ENCODE results near the gene ETS2.
A peak's percentile ranks its signal among the peaks of the same experiment; 100 is the strongest.

Gene ETS2

GRCh38 chr21:38858026-38858811, 52.5 kb downstream of the ETS2 start:
- TF ChIP-seq CTCF (IDR thresholded peaks at IDR 0.05; ENCODE audit: insufficient read depth, low read depth, low read length, missing control alignments), result no peak

GRCh38 chr21:38858812-38859205, 53.1 kb downstream of the ETS2 start:
- no peak for TF ChIP-seq CTCF (IDR thresholded peaks at IDR 0.05; ENCODE audit: insufficient read depth, low read depth, low read length, missing control alignments)
- no peak overlapping the region for H3K4me3 ChIP-seq (ENCODE audit: low read length)
- DNase-seq (ENCODE audit: low read depth), result no peak

More at GRCh38 chr21:38858026-38858811, 52.5 kb downstream of the ETS2 start:
- no peak for DNase-seq (ENCODE audit: low read depth)
- no peak overlapping the region for H3K4me3 ChIP-seq (ENCODE audit: low read length)

GRCh38 chr21:38859852-38860251, 54.1 kb downstream of the ETS2 start:
- no peak for TF ChIP-seq CTCF (IDR thresholded peaks at IDR 0.05; ENCODE audit: insufficient read depth, low read depth, low read length, missing control alignments)
- DNase-seq (ENCODE audit: low read depth), result peak; percentile 87
- H3K4me3 ChIP-seq (ENCODE audit: low read length), result no peak overlapping the region

- no peak for TF ChIP-seq CTCF (IDR thresholded peaks at IDR 0.05; ENCODE audit: insufficient read depth, low read depth, low read length, missing control alignments)
- no peak for DNase-seq (ENCODE audit: low read depth)
- H3K4me3 ChIP-seq (ENCODE audit: low read length), result no peak overlapping the region
Observed at GRCh38 chr21:38861056-38861455, 55.3 kb downstream of the ETS2 start.

GRCh38 chr21:38861989-38862683, 56.4 kb downstream of the ETS2 start:
- no peak overlapping the region for H3K4me3 ChIP-seq (ENCODE audit: low read length)
- DNase-seq (ENCODE audit: low read depth), result no peak

GRCh38 chr21:38863291-38863690, 57.6 kb downstream of the ETS2 start:
- H3K4me3 ChIP-seq (ENCODE audit: low read length), result no peak overlapping the region
- DNase-seq (ENCODE audit: low read depth), result no peak
- TF ChIP-seq CTCF (IDR thresholded peaks at IDR 0.05; ENCODE audit: insufficient read depth, low read depth, low read length, missing control alignments), result no peak

More at GRCh38 chr21:38861989-38862683, 56.4 kb downstream of the ETS2 start:
- TF ChIP-seq CTCF (IDR thresholded peaks at IDR 0.05; ENCODE audit: insufficient read depth, low read depth, low read length, missing control alignments), result no peak

Measured in epithelial cell of esophagus (primary cell).